ENCODE measurements around the gene FAM3B.

FAM3B gene

DNA sequence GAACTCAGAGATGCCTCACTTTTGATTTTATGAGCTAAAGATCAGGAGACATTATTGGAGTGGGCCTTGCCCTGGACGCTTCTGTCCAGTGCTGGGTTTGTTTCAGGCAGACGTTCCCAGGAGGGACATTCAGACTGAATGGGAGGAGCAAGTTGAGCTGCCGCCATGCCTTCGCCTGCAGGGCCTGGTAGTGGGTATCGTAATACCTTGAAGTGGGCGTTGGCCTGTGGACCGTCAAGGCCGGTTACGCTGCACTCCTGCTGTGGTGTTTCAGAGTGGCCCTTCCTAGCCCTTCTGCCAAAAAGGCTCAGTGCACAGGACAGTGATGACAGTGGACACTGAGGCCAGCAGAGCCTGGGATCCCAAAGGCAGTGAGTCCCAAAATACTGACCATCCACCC, 1.6 kb downstream of the FAM3B start:
- DNase-seq (ENCODE audit: low read depth), result no peak

DNA sequence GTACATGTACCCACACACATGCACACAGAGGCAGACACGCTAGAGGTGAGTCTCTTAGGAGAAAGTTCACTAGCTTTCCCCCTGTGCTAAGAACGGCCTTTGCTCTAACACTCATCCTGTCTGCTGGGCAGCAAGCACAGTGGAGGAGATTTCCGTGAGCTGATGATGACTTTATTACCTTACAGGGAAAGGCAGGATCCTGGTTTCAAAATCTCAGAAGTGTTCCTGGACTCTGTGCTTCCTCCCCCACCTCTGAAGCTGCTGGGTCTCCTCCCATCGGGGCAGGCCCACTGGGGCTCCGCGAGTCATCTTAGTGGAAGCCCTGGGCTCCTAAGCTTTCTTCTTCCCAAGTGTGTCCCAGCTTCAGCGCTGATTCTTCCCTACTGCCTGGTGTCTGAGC, 2.7 kb downstream of the FAM3B start:
- DNase-seq (ENCODE audit: low read depth), result no peak

DNA sequence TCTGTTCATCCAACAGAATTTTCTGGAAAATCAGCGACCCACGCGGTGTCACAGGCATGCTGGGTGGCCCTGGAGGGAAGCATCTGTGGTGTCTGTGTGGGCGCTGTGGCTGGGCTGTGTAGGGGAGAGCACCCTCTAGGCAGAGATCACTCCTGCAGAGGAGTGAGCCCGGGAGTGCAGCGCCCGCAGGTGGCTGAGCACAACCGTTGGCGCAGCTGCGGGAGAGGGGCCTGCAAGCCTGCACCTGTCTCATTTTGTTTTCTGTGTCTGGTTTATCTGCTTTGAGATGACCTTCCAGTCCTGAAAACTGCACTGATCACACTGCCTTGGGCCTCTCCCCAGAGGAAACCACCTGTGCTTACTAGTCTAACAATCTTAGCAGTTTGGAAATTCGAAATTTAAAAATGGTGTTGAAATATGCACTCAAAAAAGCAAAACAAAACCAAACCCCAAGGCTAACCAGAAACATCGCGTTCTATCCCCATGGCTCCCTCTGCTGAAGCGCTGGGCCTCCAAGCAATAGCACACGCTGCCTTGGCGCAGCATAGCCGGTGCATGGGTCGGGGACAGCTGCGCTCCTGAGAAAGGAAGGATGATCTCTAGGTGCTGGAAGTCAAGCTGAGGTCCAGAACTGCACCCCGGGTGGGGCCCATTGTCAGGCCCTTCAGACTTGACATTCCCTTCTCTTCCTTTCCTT, 4.8 kb downstream of the FAM3B start:
- DNase-seq (ENCODE audit: low read depth), result no peak

- DNase-seq (ENCODE audit: low read depth), result no peak
These were observed 5.4 kb downstream of the FAM3B start for GRCh38 chr21:41321908-41322495.

- DNase-seq (ENCODE audit: low read depth), result no peak
These were observed 6.1 kb downstream of the FAM3B start for GRCh38 chr21:41322496-41323382.

GRCh38 chr21:41325138-41325912, 8.7 kb downstream of the FAM3B start:
- no peak for DNase-seq (ENCODE audit: low read depth)

- DNase-seq (ENCODE audit: low read depth), result no peak
These were observed 9.9 kb downstream of the FAM3B start for GRCh38 chr21:41326414-41327080.

DNA sequence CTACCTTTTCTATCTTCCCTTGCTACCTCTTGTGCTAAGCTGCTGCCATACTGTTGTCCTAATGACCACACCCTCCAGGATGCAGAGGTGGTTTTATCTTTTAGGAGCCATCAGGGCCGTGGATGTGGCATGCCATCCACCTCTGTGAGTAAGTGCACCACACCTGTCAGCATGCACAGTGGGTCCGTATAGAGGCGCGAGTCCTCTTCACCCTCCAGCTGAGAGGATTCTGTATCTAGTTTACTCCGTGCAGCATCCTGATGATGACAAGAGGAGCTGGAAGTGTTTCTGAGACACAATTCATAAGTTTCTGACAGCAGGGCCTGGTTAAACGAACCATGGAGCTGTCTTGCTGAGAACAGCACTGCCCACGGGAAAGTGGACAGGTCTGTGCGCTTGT, 11.2 kb downstream of the FAM3B start:
- DNase-seq (ENCODE audit: low read depth), result no peak

- DNase-seq (ENCODE audit: low read depth), result no peak
These were observed 12.3 kb downstream of the FAM3B start for GRCh38 chr21:41328660-41329607.

GRCh38 chr21:41333752-41334151, 17.2 kb downstream of the FAM3B start:
- no peak for DNase-seq (ENCODE audit: low read depth)

GRCh38 chr21:41337515-41337914, 20.9 kb downstream of the FAM3B start:
- DNase-seq (ENCODE audit: low read depth), result no peak

GRCh38 chr21:41338455-41338854, 21.9 kb downstream of the FAM3B start:
- DNase-seq (ENCODE audit: low read depth), result no peak

DNA sequence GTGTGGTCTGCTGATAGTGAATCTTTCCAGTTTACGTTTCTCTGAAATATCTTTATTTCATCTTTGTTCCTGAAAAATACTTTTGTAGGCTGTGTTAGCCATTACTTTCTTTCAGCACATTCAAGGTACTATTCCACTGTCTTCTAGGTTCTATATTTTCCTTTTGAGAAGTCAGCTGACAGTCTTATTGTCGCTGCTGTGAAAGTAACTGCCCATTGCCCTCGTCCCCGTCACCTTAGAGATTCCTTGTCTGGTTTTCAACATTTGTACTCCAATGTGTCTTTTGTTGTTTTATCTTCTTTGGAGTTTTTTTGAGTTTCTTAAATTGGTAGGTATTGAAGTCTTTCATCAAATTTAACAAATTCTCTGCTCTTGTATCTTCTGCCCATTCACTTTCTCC, 25.4 kb downstream of the FAM3B start:
- no peak for DNase-seq (ENCODE audit: low read depth)

DNA sequence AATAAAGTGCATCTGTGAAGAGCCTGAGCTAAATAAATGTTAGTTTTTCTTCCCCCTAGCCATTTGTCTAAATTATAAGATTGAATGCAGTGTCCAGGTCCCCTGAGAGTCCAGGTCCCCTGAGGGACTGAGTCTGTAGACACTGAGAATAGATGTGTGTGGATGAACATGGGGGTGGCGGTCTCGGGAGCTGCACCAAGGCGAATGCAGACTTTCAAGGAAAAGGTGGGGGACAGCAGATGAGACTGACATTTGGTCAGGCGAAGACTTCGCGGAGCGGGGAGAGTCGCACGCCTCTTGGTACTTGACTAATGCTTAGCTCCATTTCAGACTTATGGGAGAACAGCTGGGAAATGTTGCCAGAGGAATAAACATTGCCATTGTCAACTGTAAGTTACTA, 27.5 kb downstream of the FAM3B start:
- DNase-seq (ENCODE audit: low read depth), result no peak

DNA sequence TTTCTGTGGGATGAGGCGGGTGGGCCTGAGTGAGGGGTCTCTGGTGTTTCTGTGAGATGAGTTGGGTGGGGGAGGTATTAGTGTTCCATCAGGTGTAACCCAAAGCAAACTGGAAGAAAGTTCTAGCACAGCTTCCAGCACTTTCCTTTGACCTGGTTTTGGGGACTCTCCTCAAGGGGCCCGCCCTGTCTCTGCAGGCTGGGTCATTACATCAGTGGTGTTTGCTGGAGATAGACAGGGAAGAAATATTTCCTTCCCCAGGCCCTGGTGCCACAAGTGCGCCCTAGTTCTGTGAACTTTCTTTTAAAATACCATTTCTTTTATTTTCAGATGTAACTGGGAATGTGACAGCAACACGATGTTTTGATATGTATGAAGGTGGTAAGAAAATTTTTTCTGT, 28.8 kb downstream of the FAM3B start:
- DNase-seq (ENCODE audit: low read depth), result no peak

GRCh38 chr21:41345934-41346685, 29.5 kb downstream of the FAM3B start:
- DNase-seq (ENCODE audit: low read depth), result no peak

DNA sequence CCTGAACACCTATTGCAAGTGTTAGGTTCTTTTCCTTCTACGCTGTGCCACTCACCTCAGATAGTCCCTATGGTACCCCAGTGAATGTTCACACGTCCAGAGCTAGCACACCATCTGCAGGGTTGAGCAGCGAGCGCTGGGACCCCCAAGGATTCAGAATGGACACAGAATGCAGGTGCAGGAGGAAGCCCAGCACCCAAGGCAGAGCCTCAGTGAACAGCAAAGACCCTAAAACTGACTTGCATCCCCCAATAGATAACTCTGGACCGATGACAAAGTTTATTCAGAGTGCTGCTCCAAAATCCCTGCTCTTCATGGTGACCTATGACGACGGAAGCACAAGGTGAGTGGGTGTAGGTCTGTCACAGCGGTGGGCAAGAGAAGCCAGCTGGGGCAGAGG, 30.2 kb downstream of the FAM3B start:
- no peak for DNase-seq (ENCODE audit: low read depth)

DNA sequence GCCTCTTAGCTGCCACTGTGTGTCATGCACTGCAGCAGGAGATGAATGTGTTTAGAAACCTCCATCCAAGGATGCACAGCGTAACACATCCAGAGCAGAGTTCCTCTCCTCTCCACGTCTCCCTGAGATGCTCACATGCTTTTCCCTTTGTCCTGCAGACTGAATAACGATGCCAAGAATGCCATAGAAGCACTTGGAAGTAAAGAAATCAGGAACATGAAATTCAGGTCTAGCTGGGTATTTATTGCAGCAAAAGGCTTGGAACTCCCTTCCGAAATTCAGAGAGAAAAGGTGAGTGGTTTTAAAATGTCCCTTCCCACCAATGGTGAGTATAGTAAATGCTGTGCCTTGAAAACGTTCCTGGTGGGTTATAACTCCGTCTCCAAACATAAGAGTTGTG, 31.8 kb downstream of the FAM3B start:
- DNase-seq (ENCODE audit: low read depth), result no peak

DNA sequence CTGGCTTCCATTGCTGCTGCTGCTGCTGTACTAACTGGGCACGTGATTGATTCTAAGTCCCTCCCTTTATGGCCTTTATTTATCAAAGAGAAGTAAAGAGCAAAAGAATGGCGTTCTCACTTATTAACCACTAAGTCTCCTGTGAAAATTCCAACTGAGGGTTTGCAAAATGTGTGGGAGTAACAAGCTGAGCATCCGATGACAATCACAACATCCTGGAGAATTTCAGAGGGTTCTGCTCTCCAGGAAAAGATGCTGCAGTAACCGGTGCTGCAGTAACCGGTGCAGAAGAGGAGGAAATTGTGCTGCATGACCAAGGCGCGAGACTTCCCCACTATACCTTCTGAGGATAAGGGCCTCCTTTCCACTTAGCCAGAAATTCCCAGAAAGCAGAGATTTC, 32.5 kb downstream of the FAM3B start:
- no peak for DNase-seq (ENCODE audit: low read depth)

All from T follicular helper cell (primary cell).